GM12865 (cell line): Measurements from ENCODE around the gene ALDH1L2.
"Not testable (repeated sequence)": the region's sequence is repeated elsewhere in the genome, so short reads cannot be mapped to it uniquely, and the experiment has no call there.

Experiments used
- DNase-seq: peaks from one replicate; pipeline ENCODE4 v3.0.0; 2010; ENCODE audit warnings: low read depth
- H3K4me3 ChIP-seq: 2 replicates; pipeline ENCODE4 v1.5.1; 2011; ENCODE audit warnings: mild to moderate bottlenecking, low read depth, low read length, control low read depth
- CTCF ChIP-seq: IDR thresholded peaks from 2 replicates; pipeline ENCODE4 v1.5.1; 2011; ENCODE audit warnings: low read length, control low read depth, low read depth, inconsistent platforms; ENCODE audit not compliant: insufficient read depth; ENCODE audit errors: missing control alignments

Gene ALDH1L2

GRCh38 chr12:105099356-105099755 is 15.1 kb upstream of the ALDH1L2 start:
- no peak for TF ChIP-seq CTCF
- DNase-seq = no peak
- H3K4me3 ChIP-seq = no peak overlapping the region

DNA sequence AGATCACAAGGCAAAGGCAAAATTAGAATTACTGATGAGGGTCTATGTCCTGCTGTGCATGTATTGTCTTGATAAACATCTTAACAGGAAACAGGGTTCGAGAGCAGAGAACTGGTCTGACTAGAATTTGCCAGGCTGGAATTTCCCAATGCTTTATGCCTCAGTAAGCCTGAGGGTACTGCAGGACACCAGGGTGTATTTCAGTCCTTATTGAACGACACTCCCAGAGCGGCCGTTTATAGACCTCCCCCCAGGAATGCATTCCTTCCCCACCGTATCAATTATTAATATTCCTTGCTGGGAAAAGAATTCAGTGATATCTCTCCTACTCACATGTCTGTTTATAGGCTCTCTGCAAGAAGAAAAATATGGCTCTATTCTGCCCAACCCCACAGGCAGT is 11.1 kb upstream of the ALDH1L2 start:
- H3K4me3 ChIP-seq, DNase-seq: not testable (repeated sequence)

GRCh38 chr12:105092336-105092735 is 8.1 kb upstream of the ALDH1L2 start:
- no peak for DNase-seq
- no peak overlapping the region for H3K4me3 ChIP-seq
- TF ChIP-seq CTCF = no peak

DNA sequence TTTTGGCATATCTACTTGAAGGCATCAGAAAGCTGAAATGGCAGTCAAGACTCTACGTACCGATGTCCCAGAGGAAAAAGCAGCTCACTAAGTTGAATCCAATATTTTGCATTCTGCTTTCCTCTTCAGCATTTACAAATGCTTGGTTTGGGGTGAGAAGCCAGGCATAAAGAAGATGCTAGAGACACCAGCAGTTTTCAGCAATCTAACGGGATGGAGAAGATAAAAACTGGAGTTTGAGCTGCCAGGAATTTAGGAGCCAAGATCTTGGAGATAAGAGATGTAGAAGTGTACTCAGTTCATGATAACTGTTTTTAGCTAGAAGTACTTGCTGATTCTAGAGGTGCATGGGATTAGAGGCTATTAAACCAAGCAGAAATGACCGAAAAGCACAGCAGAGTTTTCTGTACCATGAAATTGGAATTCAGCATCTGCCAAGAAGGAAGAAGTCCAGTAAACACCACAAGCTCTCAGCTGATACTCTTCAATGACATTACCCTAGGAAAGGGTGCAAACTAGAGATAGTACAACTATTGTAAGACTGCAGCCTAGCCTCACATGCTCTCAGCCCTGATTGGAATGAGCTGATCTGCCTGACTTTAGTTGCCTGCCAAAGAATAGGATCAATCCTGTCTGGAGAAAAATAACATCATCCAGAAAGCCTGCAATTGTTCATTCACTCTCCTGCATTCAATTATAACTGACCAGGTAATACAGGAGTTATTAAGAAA is 7.4 kb upstream of the ALDH1L2 start:
- no peak for TF ChIP-seq CTCF
- DNase-seq = no peak
- H3K4me3 ChIP-seq = no peak overlapping the region

- no peak overlapping the region for H3K4me3 ChIP-seq
- TF ChIP-seq CTCF = no peak
- no peak for DNase-seq
Observed at GRCh38 chr12:105090361-105090760, 6.1 kb upstream of the ALDH1L2 start.

DNA sequence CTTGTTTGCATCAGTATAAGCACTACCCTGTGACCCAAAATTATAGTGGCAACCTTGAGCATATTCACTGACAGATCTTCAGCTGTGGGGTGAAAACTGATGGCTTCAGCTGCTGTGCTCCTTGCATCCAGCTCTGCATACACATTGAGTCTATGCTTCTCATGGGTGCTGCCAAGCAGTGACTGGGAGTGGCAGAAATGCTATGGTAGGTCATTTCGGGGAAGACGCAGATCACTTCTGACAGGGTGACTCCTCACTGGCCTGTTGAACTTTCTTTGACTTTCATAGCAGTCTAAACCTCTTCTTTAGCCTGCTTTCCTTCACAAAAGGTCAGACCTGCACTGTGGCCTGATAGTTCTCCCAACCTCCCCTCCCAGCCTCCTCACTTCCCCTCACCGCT is 5.6 kb upstream of the ALDH1L2 start:
- no peak for TF ChIP-seq CTCF
- DNase-seq = no peak
- H3K4me3 ChIP-seq = no peak overlapping the region

DNA sequence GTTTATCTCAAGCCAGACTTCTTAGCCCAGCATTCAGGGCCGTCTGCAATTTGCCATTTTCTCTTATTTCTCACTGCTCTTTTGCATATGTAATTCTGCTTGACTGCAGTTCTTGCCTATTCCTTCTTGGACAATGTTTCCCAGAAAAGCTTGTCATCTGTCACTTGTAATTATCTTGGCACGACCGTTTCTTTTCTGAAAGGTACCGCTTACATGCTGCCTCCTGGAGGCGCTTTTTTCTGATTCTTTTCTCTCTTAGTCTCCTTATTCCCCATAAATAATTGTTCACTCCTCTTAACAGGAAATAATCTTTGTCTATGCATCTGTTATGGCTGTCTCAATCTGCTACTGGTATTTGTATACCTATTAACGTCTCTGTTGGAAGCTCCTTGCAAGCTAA is 1.2 kb upstream of the ALDH1L2 start:
- no peak overlapping the region for H3K4me3 ChIP-seq
- DNase-seq = no peak
- no peak for TF ChIP-seq CTCF
